AG04450 (cell line): ENCODE data around the gene PARP11. TPM values are rescaled to one million over a fixed set of nuclear protein-coding genes. Genes with fewer than 3 reads are reported as not detected.

Source experiments
- CTCF ChIA-PET: fragments of 300-600, 350-600 bp; formaldehyde crosslinking; extraction: SDS; loops from one replicate; lab custom pipeline; 2022; ENCODE audit warnings: antibody characterized with exemption, inconsistent platforms; lab: Charles Lee
- POLR2A ChIA-PET: fragments of 350-600 bp; formaldehyde crosslinking; extraction: SDS; loops from one replicate; lab custom pipeline; 2021; ENCODE audit warnings: antibody characterized with exemption, inconsistent platforms; lab: Yijun Ruan, JAX
- DNase-seq: peaks from one replicate; pipeline ENCODE4 v3.0.0-alpha.2; 2011; ENCODE audit warnings: low read depth, low spot score
- H3K27ac ChIP-seq: one replicate; pipeline ENCODE4 v1.5.1; 2012; ENCODE audit warnings: low read depth, low read length, control low read depth
- H3K27me3 ChIP-seq: one replicate; pipeline ENCODE4 v1.6.0; 2012; ENCODE audit warnings: low read length; ENCODE audit not compliant: control insufficient read depth, insufficient read depth
- H3K4me3 ChIP-seq: 2 replicates; pipeline ENCODE4 v1.5.1; 2011; ENCODE audit warnings: mild to moderate bottlenecking, low read depth, low read length, control low read depth
- H3K9me3 ChIP-seq: 2 replicates; pipeline ENCODE4 v1.5.1; 2012; ENCODE audit warnings: low read length; ENCODE audit not compliant: control insufficient read depth, insufficient read depth
- polyA plus RNA-seq: library from polyadenylated mRNA; depleted of rRNA; stranded (reverse); fragments of >200 nt; gene quantifications from 2 replicates; pipeline ENCODE4 v1.2.3, GENCODE V29; 2011
- TF ChIP-seq, protein P1 (sequence below): IDR thresholded peaks from 2 replicates; pipeline ENCODE4 v1.5.1; 2011; ENCODE audit warnings: low read depth, low read length, control low read depth, inconsistent platforms

Gene PARP11
- polyA plus RNA-seq, 1 experiment = 6.9 TPM

DNA sequence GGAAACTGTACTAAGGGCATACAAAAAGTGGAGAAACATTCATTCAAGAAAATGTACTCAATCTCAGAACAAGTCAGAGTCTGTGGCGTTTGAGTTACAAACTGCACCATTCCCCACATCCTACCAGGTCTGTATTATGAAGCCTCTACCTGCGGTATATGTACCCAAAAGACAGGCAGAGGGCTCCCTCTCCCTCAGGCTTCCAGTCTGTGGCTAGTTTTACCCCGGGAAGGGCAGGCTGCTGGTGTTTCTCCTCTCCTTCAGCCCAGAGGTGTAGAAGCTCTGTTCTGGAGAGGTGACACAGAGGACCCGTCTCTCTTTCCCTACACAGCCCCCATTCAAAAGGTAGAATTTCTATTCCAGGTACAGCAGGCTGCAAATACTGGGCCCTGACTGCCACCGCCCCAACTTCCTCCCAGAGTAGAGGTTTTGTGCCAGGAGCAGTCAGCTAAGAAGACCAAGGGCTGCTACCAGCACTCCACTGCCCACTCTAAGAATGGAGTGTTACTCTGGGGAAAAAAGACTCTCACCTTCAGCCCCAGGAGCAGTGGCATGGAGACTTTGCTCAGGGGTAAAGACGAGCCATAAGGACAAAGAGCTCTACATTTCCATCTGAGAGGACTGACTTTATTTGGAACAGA, 39.4 kb downstream of the PARP11 start:
- H3K4me3 ChIP-seq = no peak overlapping the region
- no peaks in the 10 kb centered on the region; the same call in 1 of the 2 replicates for H3K9me3 ChIP-seq
- CTCF ChIA-PET = interaction anchor here (0.7 to 2.1 kb wide), 4 partner anchors 30 to 443 kb away, joined by 3 to 7 read pairs (median 3); no protein-coding TSS in a partner anchor
- no peak overlapping the region for H3K27ac ChIP-seq
- POLR2A ChIA-PET = no interaction called here
- no peak for DNase-seq
- TF ChIP-seq, protein P1, sequence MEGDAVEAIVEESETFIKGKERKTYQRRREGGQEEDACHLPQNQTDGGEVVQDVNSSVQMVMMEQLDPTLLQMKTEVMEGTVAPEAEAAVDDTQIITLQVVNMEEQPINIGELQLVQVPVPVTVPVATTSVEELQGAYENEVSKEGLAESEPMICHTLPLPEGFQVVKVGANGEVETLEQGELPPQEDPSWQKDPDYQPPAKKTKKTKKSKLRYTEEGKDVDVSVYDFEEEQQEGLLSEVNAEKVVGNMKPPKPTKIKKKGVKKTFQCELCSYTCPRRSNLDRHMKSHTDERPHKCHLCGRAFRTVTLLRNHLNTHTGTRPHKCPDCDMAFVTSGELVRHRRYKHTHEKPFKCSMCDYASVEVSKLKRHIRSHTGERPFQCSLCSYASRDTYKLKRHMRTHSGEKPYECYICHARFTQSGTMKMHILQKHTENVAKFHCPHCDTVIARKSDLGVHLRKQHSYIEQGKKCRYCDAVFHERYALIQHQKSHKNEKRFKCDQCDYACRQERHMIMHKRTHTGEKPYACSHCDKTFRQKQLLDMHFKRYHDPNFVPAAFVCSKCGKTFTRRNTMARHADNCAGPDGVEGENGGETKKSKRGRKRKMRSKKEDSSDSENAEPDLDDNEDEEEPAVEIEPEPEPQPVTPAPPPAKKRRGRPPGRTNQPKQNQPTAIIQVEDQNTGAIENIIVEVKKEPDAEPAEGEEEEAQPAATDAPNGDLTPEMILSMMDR = no peak
- no peaks in the 10 kb centered on the region for H3K27me3 ChIP-seq

DNA sequence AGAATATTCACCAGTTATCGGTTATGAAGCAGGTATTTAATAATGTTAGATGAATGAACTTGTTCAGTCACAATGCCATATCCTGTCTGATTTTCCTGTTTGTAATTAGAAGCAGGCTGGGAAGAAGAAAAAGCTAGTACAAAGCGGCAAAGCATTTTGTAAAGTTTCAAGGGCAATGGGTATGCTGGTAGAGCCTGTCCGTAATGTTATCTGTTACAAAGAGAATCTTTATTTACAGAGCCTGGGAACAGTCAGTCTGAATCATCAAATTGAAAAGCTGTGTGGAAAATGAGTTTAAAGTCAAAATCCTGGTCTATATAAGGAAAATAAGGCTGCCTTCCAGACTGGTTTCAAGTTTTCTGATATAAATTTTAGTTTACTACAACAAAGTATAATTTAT, 40.5 kb downstream of the PARP11 start:
- no peak overlapping the region for H3K27ac ChIP-seq
- TF ChIP-seq, protein P1 = no peak
- ChIA-PET CTCF (interaction anchor here (0.7 to 2.1 kb wide), 5 partner anchors 29 to 532 kb away, joined by 3 to 7 read pairs (median 3); no protein-coding TSS in a partner anchor), POLR2A (no interaction called here)
- H3K27me3 ChIP-seq = no peaks in the 10 kb centered on the region
- no peak overlapping the region for H3K4me3 ChIP-seq
- DNase-seq = no peak
- H3K9me3 ChIP-seq = no peaks in the 10 kb centered on the region

DNA sequence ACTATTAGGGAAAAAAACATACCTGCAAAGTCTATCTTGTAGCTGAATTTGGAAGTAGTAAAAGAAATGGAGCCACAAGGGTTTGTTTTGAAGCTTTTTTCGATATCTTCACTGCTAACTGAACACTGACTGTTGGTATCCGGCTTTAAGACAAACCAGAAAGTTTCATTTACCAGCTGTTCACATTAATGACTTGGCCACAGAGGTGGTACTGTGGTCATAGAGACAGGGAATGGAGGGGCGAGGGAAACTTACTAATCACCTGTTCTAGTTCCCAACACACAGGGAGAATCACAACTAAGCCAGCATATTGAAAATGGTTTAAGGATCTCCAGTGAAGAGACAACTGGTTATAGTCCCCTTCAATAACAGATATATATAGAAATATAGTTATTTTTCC, 44.3 kb downstream of the PARP11 start:
- no peak overlapping the region for H3K27ac ChIP-seq
- TF ChIP-seq, protein P1 = no peak
- no peak for DNase-seq
- CTCF ChIA-PET = interaction anchor here (1.4 to 2.6 kb wide), 3 partner anchors 25 to 529 kb away, joined by 3 to 11 read pairs (median 5); no protein-coding TSS in a partner anchor
- no peak overlapping the region for H3K4me3 ChIP-seq
- no peaks in the 10 kb centered on the region for H3K9me3 ChIP-seq
- POLR2A ChIA-PET = no interaction called here
- H3K27me3 ChIP-seq = no peaks in the 10 kb centered on the region

DNA sequence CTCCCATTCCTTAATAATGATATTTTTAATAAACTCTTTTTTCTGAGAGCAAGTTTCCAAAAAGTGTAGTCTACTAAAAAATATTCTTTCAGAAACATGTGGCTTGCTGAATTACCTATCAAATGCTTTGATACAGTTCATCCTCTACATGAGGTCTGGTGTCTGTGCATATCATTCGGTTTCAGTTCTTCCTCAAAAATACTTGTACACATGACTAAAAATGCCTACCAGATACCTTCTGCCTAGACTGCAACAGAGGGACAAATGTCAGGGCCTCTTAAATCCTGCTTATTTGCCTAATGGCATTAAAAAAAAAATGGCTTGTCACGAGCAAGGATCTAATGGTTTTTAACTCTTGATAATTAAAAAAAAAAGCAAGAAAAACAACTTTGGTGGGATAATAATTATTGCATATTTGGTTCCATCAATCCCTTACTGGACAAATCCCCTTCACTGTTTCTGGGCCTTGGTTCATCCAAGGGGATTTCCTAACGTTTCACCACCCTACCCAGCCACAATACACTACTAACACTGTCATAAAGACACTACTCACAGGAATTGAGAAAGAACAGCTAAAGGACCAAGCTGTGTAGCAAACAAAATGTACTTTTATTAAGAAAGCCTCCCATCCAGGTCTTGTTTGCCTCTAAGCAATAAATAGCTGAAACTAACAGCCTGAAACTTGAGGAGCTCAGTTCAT, 45.7 kb downstream of the PARP11 start:
- no peak overlapping the region for H3K27ac ChIP-seq
- ChIA-PET CTCF (interaction anchor here (0.6 to 2.1 kb wide), 2 partner anchors 58 to 527 kb away, joined by 3 to 5 read pairs; no protein-coding TSS in a partner anchor), POLR2A (no interaction called here)
- no peak overlapping the region for H3K4me3 ChIP-seq
- no peak for DNase-seq
- TF ChIP-seq, protein P1 = no peak
- H3K9me3 ChIP-seq = no peaks in the 10 kb centered on the region
- no peaks in the 10 kb centered on the region for H3K27me3 ChIP-seq

DNA sequence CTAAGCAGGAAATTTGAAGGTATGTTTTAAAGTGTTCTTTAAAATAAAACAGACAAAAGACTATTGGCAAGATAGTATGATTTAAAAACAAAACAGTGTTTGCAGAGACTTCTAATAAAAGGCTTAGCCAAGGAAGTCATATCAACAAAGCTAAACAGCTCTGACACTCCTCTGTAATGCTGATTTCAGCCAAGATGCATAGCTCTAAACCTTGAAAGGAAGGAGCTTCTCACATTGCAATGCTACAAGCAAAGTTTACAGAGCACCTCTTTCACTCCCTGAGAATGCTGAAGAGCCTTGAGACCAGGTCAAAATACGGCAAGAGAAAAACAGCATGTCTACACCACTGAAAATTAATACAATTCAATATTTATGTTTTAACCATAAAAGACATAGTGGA, 51.8 kb downstream of the PARP11 start:
- ChIA-PET CTCF (interaction anchor here (0.6 to 4.3 kb wide), 3 partner anchors 18 to 521 kb away, joined by 3 to 16 read pairs (median 14); no protein-coding TSS in a partner anchor), POLR2A (no interaction called here)
- H3K4me3 ChIP-seq = no peak overlapping the region
- no peak for DNase-seq
- TF ChIP-seq, protein P1 = no peak
- no peaks in the 10 kb centered on the region for H3K27me3 ChIP-seq
- H3K9me3 ChIP-seq = no peaks in the 10 kb centered on the region
- H3K27ac ChIP-seq = no peak overlapping the region
